HUES48 (cell line): ENCODE results near the gene EXOC6.

Source experiments
- H3K27ac ChIP-seq: one replicate; pipeline ENCODE4 v1.7.0; 2013; ENCODE audit warnings: low read depth, low read length, inconsistent platforms
- H3K27me3 ChIP-seq: 2 replicates; pipeline ENCODE4 v1.6.1; 2013; ENCODE audit warnings: mild to moderate bottlenecking, low read length; ENCODE audit not compliant: control insufficient read depth, insufficient read depth
- H3K36me3 ChIP-seq: 2 replicates; pipeline ENCODE4 v1.6.1; 2013; ENCODE audit warnings: low read length; ENCODE audit not compliant: control insufficient read depth, insufficient read depth
- H3K4me1 ChIP-seq: 2 replicates; pipeline ENCODE4 v1.6.1; 2013; ENCODE audit warnings: mild to moderate bottlenecking, low read length; ENCODE audit not compliant: control insufficient read depth, insufficient read depth
- H3K4me3 ChIP-seq: 2 replicates; pipeline ENCODE4 v1.5.1; 2013; ENCODE audit warnings: mild to moderate bottlenecking, low read depth, low read length
- H3K9ac ChIP-seq: 2 replicates; pipeline ENCODE4 v1.6.1; 2013; ENCODE audit warnings: mild to moderate bottlenecking, low read depth, low read length, moderate library complexity
- H3K9me3 ChIP-seq: 2 replicates; pipeline ENCODE4 v1.6.1; 2013; ENCODE audit warnings: low read length; ENCODE audit not compliant: control insufficient read depth, insufficient read depth

The EXOC6 gene

DNA sequence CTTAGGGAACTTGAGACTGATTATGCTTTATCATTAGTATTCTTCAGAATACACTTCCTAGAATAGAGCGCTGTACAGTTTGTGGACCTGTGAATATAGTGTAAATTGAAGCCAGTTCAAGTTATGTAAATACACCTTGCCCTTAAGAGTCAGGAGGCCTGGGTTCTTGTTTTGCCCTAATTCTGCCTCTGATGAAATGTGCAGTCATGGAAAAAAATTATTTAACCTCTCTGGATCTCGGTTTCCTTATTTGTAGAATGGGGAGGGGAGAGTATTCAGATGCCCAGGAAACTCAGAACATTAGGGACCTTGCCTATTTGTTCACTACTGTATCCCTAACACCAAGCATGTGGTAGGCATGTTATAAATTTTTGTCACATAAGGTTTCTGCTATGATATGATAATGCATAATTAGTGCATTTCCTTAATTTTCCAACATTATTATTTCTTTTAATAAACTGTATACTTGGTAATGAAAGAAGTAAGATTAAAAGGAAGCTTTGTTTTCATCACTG, 1.3 kb downstream of the EXOC6 start:
- Histone ChIP-seq H3K4me1 (no peaks in the 10 kb centered on the region), H3K36me3 (no peaks in the 10 kb centered on the region), H3K4me3 (peak overlapping the region; percentile 85), H3K9me3 (no peaks in the 10 kb centered on the region), H3K27ac (no peak overlapping the region), H3K27me3 (peaks cover 34% of the 10 kb centered on the region), H3K9ac (no peak overlapping the region)

DNA sequence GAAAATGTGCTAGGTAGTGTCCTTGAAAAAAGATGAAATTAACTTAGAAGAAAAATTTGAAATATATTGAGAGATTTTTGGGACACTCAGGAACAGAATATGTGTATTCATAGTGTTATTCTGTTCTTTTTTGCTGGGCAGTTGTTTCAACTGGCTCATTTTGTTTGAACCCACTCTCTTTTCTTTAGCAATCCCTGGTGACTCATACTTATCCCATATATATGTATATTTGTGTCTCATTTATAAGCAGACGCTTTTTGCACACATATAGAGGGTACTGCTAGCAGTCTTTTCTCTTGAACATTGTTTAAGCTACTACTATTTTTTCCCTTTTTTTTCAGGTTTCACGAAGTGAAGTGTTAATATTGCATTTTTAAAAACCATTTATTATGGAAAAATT, 1.9 kb downstream of the EXOC6 start:
- no peaks in the 10 kb centered on the region for H3K4me1 ChIP-seq
- H3K27ac ChIP-seq, result no peak overlapping the region
- H3K9me3 ChIP-seq, result no peaks in the 10 kb centered on the region
- H3K4me3 ChIP-seq, result no peak overlapping the region
- no peak overlapping the region for H3K9ac ChIP-seq
- H3K36me3 ChIP-seq, result no peaks in the 10 kb centered on the region
- peaks cover 34% of the 10 kb centered on the region for H3K27me3 ChIP-seq

GRCh38 chr10:92851003-92851402, 2.7 kb downstream of the EXOC6 start:
- Histone ChIP-seq H3K27ac (no peak overlapping the region), H3K4me3 (no peak overlapping the region), H3K9ac (no peak overlapping the region), H3K36me3 (no peaks in the 10 kb centered on the region), H3K9me3 (no peaks in the 10 kb centered on the region), H3K27me3 (peaks cover 34% of the 10 kb centered on the region), H3K4me1 (no peaks in the 10 kb centered on the region)

GRCh38 chr10:92855560-92855959, 7.2 kb downstream of the EXOC6 start:
- 0 out of 2 replicates have a peak, but pooled peaks cover under 1% of the 10 kb centered on the region for H3K27me3 ChIP-seq
- no peak overlapping the region for H3K27ac ChIP-seq
- no peaks in the 10 kb centered on the region for H3K36me3 ChIP-seq
- H3K4me1 ChIP-seq, result no peaks in the 10 kb centered on the region
- peaks cover 8% of the 10 kb centered on the region; the same call in 1 of the 2 replicates for H3K9me3 ChIP-seq
- H3K4me3 ChIP-seq, result no peak overlapping the region
- no peak overlapping the region for H3K9ac ChIP-seq

DNA sequence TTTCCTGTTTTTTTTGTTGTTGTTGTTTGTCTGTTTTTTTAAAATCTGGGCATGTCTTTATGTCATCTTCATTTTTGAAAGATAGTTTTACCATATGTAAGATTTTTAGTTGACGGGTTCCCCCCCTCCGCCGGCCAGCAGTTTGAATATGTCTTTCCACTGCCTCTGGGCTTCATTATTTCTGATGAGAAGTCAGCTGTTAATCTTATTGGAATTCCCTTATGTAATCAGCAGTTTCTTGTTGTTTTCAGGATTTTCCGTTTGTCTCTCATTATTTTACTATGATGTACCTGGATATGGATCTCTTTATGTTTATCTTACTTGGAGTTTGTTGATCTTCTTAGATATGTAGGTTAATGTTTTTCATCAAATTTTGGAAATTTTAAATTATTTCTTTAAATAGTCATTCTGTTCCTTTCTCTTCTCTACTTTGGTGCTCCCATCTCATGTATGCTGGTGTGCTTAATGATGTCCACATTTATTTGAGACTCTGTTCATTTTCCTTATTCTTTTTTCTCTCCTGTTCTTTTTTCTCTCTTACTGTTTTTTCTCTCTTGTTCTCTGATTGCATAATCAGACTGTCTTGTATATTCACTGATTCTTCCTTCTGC, 9.7 kb downstream of the EXOC6 start:
- Histone ChIP-seq H3K4me1 (no peaks in the 10 kb centered on the region), H3K36me3 (no peaks in the 10 kb centered on the region), H3K27ac (no peak overlapping the region), H3K4me3 (no peak overlapping the region), H3K9me3 (peaks cover 8% of the 10 kb centered on the region; the same call in 1 of the 2 replicates), H3K27me3 (no peaks in the 10 kb centered on the region), H3K9ac (no peak overlapping the region)

GRCh38 chr10:92867235-92867634, 18.9 kb downstream of the EXOC6 start:
- H3K9ac ChIP-seq, result no peak overlapping the region
- H3K27me3 ChIP-seq, result no peaks in the 10 kb centered on the region
- no peak overlapping the region for H3K27ac ChIP-seq
- H3K9me3 ChIP-seq, result no peaks in the 10 kb centered on the region
- H3K4me3 ChIP-seq, result no peak overlapping the region
- no peaks in the 10 kb centered on the region for H3K36me3 ChIP-seq
- no peaks in the 10 kb centered on the region for H3K4me1 ChIP-seq

GRCh38 chr10:92868036-92868435, 19.7 kb downstream of the EXOC6 start:
- H3K27ac ChIP-seq, result no peak overlapping the region
- H3K4me3 ChIP-seq, result no peak overlapping the region
- no peaks in the 10 kb centered on the region for H3K9me3 ChIP-seq
- H3K36me3 ChIP-seq, result no peaks in the 10 kb centered on the region
- H3K27me3 ChIP-seq, result no peaks in the 10 kb centered on the region
- no peaks in the 10 kb centered on the region for H3K4me1 ChIP-seq
- no peak overlapping the region for H3K9ac ChIP-seq

- H3K36me3 ChIP-seq, result no peaks in the 10 kb centered on the region
- no peaks in the 10 kb centered on the region for H3K9me3 ChIP-seq
- H3K27ac ChIP-seq, result no peak overlapping the region
- H3K4me3 ChIP-seq, result no peak overlapping the region
- H3K27me3 ChIP-seq, result no peaks in the 10 kb centered on the region
- no peak overlapping the region for H3K9ac ChIP-seq
- no peaks in the 10 kb centered on the region for H3K4me1 ChIP-seq
Measured at GRCh38 chr10:92868557-92868956, 20.2 kb downstream of the EXOC6 start.

DNA sequence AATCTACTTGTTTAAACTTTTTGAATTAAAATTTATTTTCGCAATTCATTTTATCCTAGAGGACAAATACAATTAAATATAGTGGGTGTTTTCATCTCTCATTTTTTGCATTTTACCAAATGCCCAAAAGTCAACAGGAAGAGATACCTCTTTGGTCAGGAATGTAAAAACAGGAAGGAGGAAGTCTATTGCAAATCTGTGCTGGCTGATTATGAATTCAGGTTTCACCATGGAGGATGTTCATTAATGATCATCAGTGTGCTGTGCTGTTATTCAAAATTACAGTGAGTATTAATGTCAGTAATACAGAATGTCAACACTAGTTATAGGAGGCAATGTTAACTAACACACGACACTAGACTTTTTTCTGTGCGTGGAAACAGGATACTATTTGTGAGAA, 24.7 kb downstream of the EXOC6 start:
- Histone ChIP-seq H3K4me3 (no peak overlapping the region), H3K27me3 (no peaks in the 10 kb centered on the region), H3K36me3 (no peaks in the 10 kb centered on the region), H3K9me3 (no peaks in the 10 kb centered on the region), H3K27ac (no peak overlapping the region), H3K9ac (no peak overlapping the region), H3K4me1 (no peaks in the 10 kb centered on the region)

DNA sequence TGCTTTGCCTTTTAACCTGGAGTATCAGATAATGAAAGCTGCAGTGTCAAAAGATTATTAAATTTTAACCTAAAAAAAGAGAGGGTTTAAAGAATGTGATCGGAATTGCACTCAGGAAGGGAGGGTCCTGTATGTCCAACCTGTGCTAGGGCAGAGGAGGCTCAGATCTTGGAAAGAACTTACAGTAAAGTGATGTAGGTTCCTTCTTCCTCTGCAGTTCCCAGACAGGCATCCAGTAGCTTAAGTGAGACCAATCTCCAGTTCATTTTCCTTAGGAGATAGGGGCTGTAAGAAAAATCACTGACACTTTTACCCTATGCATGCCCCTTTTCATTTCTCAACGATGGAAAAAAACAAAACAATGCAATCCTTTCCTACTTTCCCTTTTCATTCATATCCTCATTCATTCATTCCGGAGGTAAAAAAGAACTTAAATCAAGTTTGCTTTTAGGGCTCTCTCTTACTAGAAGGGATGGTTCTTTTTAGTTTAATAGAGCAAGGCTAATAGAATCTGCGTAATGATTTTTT, 28.3 kb downstream of the EXOC6 start:
- Histone ChIP-seq H3K27ac (no peak overlapping the region), H3K4me1 (no peaks in the 10 kb centered on the region), H3K9me3 (no peaks in the 10 kb centered on the region), H3K27me3 (no peaks in the 10 kb centered on the region), H3K4me3 (no peak overlapping the region), H3K36me3 (no peaks in the 10 kb centered on the region), H3K9ac (no peak overlapping the region)

DNA sequence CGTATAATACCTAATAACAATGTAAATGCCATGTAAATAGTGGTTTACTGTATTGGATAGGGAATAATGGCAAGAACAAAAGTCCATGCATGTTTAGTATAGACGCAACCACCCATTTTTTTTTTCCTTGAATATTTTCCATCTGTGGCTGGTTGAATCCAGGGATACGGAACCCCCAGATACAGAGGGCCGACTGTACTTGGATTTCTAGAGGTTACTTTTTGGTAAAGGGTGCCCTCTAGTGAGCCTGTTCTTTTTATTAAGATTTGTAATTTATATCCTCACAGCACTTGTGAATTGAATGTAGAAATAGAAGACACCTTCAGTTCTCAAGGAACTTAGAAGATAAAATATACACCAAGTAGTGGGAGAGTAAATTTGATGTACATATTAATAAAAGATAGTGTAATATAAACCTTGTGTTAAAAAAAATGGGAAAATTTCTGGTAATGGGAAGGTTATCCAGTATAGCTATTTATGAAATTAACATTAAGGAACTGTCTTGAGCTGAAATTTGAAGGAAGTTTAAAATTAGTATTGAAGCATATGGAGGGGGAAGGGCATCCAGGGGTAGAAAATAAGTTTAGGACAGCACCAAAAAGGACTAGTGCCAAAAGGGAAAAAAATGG, 32.0 kb downstream of the EXOC6 start:
- Histone ChIP-seq H3K27ac (no peak overlapping the region), H3K9me3 (no peaks in the 10 kb centered on the region), H3K9ac (no peak overlapping the region), H3K4me1 (no peaks in the 10 kb centered on the region), H3K36me3 (no peaks in the 10 kb centered on the region), H3K4me3 (no peak overlapping the region), H3K27me3 (no peaks in the 10 kb centered on the region)
